CD14-positive monocyte (primary cell): ENCODE results near the gene TNNI2. TPM values are rescaled to one million over a fixed set of nuclear protein-coding genes. Genes with fewer than 3 reads are reported as not detected.
A peak's percentile ranks its signal among the peaks of the same experiment; 100 is the strongest.

Source experiments
- DNase-seq, 3 donors: peaks; one replicate each; pipeline ENCODE4 v3.0.0-alpha.2; 2011 to 2022
- H2AFZ ChIP-seq: 2 replicates; pipeline ENCODE4 v1.6.0; 2012; ENCODE audit warnings: mild to moderate bottlenecking, low read depth, low read length, inconsistent platforms; ENCODE audit not compliant: insufficient read depth, poor library complexity, severe bottlenecking
- H3K27ac ChIP-seq, 2 donors: 1 replicate in 1 of 2; 2 replicates in 1 of 2; pipeline ENCODE4 v1.5.1; 2012 to 2013; ENCODE audit warnings: low read length in 2 of 2, control low read depth in 1 of 2, inconsistent platforms in 1 of 2, low read depth in 1 of 2, mild to moderate bottlenecking in 1 of 2
- H3K27me3 ChIP-seq, 2 donors: one replicate each; pipeline versions ENCODE4 v1.6.0 to v1.6.1; 2011 to 2013; ENCODE audit warnings: low read length in 2 of 2; ENCODE audit not compliant: control insufficient read depth in 2 of 2, insufficient read depth in 2 of 2
- H3K36me3 ChIP-seq, 2 donors: replicated peaks in 1 of 2; 1 replicate in 1 of 2; 2 replicates in 1 of 2; pipeline versions ENCODE4 v1.5.1 to v1.6.1; 2012 to 2013; ENCODE audit warnings: low read length in 2 of 2, control low read depth in 1 of 2, inconsistent platforms in 1 of 2, mild to moderate bottlenecking in 1 of 2; ENCODE audit not compliant: insufficient read depth in 2 of 2, control insufficient read depth in 1 of 2
- H3K4me1 ChIP-seq, 2 donors: 1 replicate in 1 of 2; 2 replicates in 1 of 2; pipeline versions ENCODE4 v1.5.1 to v1.6.1; 2012 to 2013; ENCODE audit warnings: low read length in 2 of 2, control low read depth in 1 of 2, inconsistent platforms in 1 of 2, mild to moderate bottlenecking in 1 of 2, moderate library complexity in 1 of 2; ENCODE audit not compliant: insufficient read depth in 2 of 2, control insufficient read depth in 1 of 2
- H3K4me2 ChIP-seq: replicated peaks from 2 replicates; pipeline ENCODE3; 2012; ENCODE audit warnings: low read length, moderate library complexity, mild to moderate bottlenecking; ENCODE audit not compliant: poor library complexity, severe bottlenecking; ENCODE audit errors: extremely low read depth
- H3K4me3 ChIP-seq, 3 experiments: fragments of 200-600 bp in 1 of 3; sonication (generic) in 1 of 3; replicated peaks in 1 of 3; 1 replicate in 2 of 3; 2 replicates in 1 of 3; pipeline ENCODE4 v1.5.1; 2011 to 2013; ENCODE audit warnings: low read length in 3 of 3, mild to moderate bottlenecking in 3 of 3, control low read depth in 2 of 3, low read depth in 2 of 3, inconsistent platforms in 1 of 3, moderate library complexity in 1 of 3
- H3K79me2 ChIP-seq: 2 replicates; pipeline ENCODE4 v1.6.0; 2012; ENCODE audit warnings: mild to moderate bottlenecking, control low read depth, inconsistent platforms, low read length, moderate library complexity; ENCODE audit not compliant: insufficient read depth
- H3K9ac ChIP-seq: 2 replicates; pipeline ENCODE4 v1.6.0; 2017; ENCODE audit warnings: low read length, mild to moderate bottlenecking; ENCODE audit not compliant: insufficient read depth, poor library complexity, severe bottlenecking
- H3K9me3 ChIP-seq, 2 donors: replicated peaks in 1 of 2; 1 replicate in 1 of 2; 2 replicates in 1 of 2; pipeline versions ENCODE4 v1.5.1 to v1.6.1; 2012 to 2013; ENCODE audit warnings: low read length in 2 of 2, control low read depth in 1 of 2; ENCODE audit not compliant: control insufficient read depth in 1 of 2, insufficient read depth in 1 of 2
- H4K20me1 ChIP-seq: 2 replicates; pipeline ENCODE4 v1.6.0; 2012; ENCODE audit warnings: mild to moderate bottlenecking, low read length, control low read depth, moderate library complexity; ENCODE audit not compliant: insufficient read depth
- H3K27ac Mint-ChIP-seq, 7 donors: one replicate each; pipeline ENCODE4 v1.8.0; 2020; ENCODE audit warnings: mild to moderate bottlenecking in 7 of 7, mixed read lengths in 7 of 7, moderate library complexity in 6 of 7, inconsistent platforms in 2 of 7
- H3K27me3 Mint-ChIP-seq, 3 donors: one replicate each; pipeline ENCODE4 v1.8.0; 2021 to 2022; ENCODE audit warnings: low read depth in 3 of 3, mild to moderate bottlenecking in 3 of 3, mixed read lengths in 3 of 3, moderate library complexity in 3 of 3, inconsistent platforms in 1 of 3
- H3K36me3 Mint-ChIP-seq, 2 donors: one replicate each; pipeline ENCODE4 v1.8.0; 2020; ENCODE audit warnings: mixed read lengths in 2 of 2, inconsistent platforms in 1 of 2, mild to moderate bottlenecking in 1 of 2
- H3K4me1 Mint-ChIP-seq: one replicate; pipeline ENCODE4 v1.8.0; 2020; ENCODE audit warnings: mild to moderate bottlenecking, mixed read lengths
- H3K4me3 Mint-ChIP-seq, 2 donors: one replicate each; pipeline ENCODE4 v1.8.0; 2020; ENCODE audit warnings: mild to moderate bottlenecking in 2 of 2, mixed read lengths in 2 of 2, moderate library complexity in 1 of 2
- H3K9me3 Mint-ChIP-seq, 7 donors: one replicate each; pipeline ENCODE4 v1.8.0; 2020 to 2022; ENCODE audit warnings: mixed read lengths in 7 of 7, mild to moderate bottlenecking in 6 of 7, moderate library complexity in 6 of 7, inconsistent platforms in 2 of 7
- CTCF ChIP-seq: fragments of 200-600 bp; IDR thresholded peaks from one replicate; pipeline ENCODE4 v1.8.0; 2022; ENCODE audit warnings: antibody characterized with exemption, mild to moderate bottlenecking
- WGBS: methylation state at CpG from one replicate; pipeline ENCODE4 v1.1.5; 2013; ENCODE audit warnings: missing lambda C conversion rate; ENCODE audit not compliant: insufficient coverage; 5-methylcytosine and 5-hydroxymethylcytosine counted together
- intact Hi-C, 2 donors: fragments of 100-400 bp; cut with micrococcal nuclease; formaldehyde crosslinking; loops; one replicate each; pipeline versions ENCODE4 v1.15.0 to v1.15.1; 2023
- polyA plus RNA-seq, 3 donors: library from polyadenylated mRNA; depleted of rRNA in 1 of 3; unstranded in 2 of 3; stranded (reverse) in 1 of 3; fragments of 300-500 nt in 2 of 3; fragments of >200 nt in 1 of 3; fragmentation: Illumina TruSeq in 2 of 3; gene quantifications; 1 replicate in 2 of 3; 2 replicates in 1 of 3; pipeline ENCODE4 v1.2.3, GENCODE V29; 2012 to 2021

The TNNI2 gene
- polyA plus RNA-seq, 3 donors, result 11.4 to 45.8 (median 11.7) TPM

- Histone ChIP-seq H3K36me3 (no peaks in the 10 kb centered on the region), H3K27me3 (peaks cover 0 to 7% of the 10 kb centered on the region in 2 donors), H3K79me2 (peaks cover 4% of the 10 kb centered on the region), H3K4me2 (no peak overlapping the region), H4K20me1 (no peaks in the 10 kb centered on the region), H3K9me3 (no peaks in the 10 kb centered on the region), H2AFZ (no peak overlapping the region), H3K9ac (no peak overlapping the region), H3K27ac (peak overlapping the region in 1 of 2 donors; percentile 20), H3K4me1 (peaks cover 56 to 60% of the 10 kb centered on the region in 2 donors), H3K4me3 (no peak overlapping the region)
- H3K27me3 Mint-ChIP-seq, result peaks cover 8 to 26% (median 11%) of the 10 kb centered on the region in 3 donors
- no peaks in the 10 kb centered on the region for H3K9me3 Mint-ChIP-seq
- DNase-seq, result no peak
- 59% methylated on average over 15 of the region's 17 CpGs for WGBS
- intact Hi-C loops, result loop anchor here (5.0 to 10.0 kb wide), 3 partner anchors 44 to 314 kb away; partner anchors contain the start of gene TNNT3 (in 1 of the 2)
- TF ChIP-seq CTCF, result peak; percentile 67
- H3K4me3 Mint-ChIP-seq, result no peak overlapping the region
- peaks cover 7 to 12% of the 10 kb centered on the region in 2 donors for H3K36me3 Mint-ChIP-seq
- H3K27ac Mint-ChIP-seq, result peak overlapping the region in 2 of 7 donors; percentile 30 to 60
- H3K4me1 Mint-ChIP-seq, result peaks cover 32% of the 10 kb centered on the region
Measured at GRCh38 chr11:1838077-1838425, 730 bp upstream of the TNNI2 start.

GRCh38 chr11:1839204-1839923, 583 bp downstream of the TNNI2 start:
- H3K4me1 Mint-ChIP-seq, result peaks cover 44% of the 10 kb centered on the region

More at GRCh38 chr11:1839204-1839923, 583 bp downstream of the TNNI2 start:
- H3K36me3 ChIP-seq, result no peaks in the 10 kb centered on the region
- peak overlapping the region; percentile 73 to 94 for H3K27ac ChIP-seq
- peaks cover 0 to 3% of the 10 kb centered on the region in 2 donors for H3K27me3 ChIP-seq
- peaks cover 10 to 12% of the 10 kb centered on the region in 2 donors for H3K36me3 Mint-ChIP-seq
- no peak overlapping the region for H3K4me3 ChIP-seq
- H3K4me3 Mint-ChIP-seq, result peak overlapping the region; percentile 34 to 35
- H3K27ac Mint-ChIP-seq, result peak overlapping the region; percentile 83 to 99 (median 98)
- DNase-seq, result no peak
- no peak for TF ChIP-seq CTCF
- H2AFZ ChIP-seq, result no peak overlapping the region
- H3K9me3 Mint-ChIP-seq, result no peaks in the 10 kb centered on the region
- H3K9ac ChIP-seq, result peak overlapping the region; percentile 78
- H3K79me2 ChIP-seq, result peaks cover 4% of the 10 kb centered on the region
- H3K4me2 ChIP-seq, result peak overlapping the region; percentile 80
- peaks cover 69 to 70% of the 10 kb centered on the region in 2 donors for H3K4me1 ChIP-seq
- H3K9me3 ChIP-seq, result no peaks in the 10 kb centered on the region
- intact Hi-C loops, result loop anchor here (1.0 to 10.0 kb wide), 4 partner anchors 11 to 313 kb away; partner anchors contain the start of gene TNNT3 (in 1 of the 2)
- H4K20me1 ChIP-seq, result no peaks in the 10 kb centered on the region
- WGBS, result 20% methylated on average over 3 of the region's 12 CpGs
- peaks cover 0 to 13% (median 6%) of the 10 kb centered on the region in 3 donors for H3K27me3 Mint-ChIP-seq
